Urothelium cell line (cell line): Measurements from ENCODE around the gene ZNF813.

Source experiments
- DNase-seq: peaks from one replicate; pipeline ENCODE4 v3.0.0; 2011; ENCODE audit warnings: low spot score, mixed read lengths
- FAIRE-seq: peaks from 2 replicates; lab custom pipeline; 2011; peaks lifted over from hg19 to GRCh38; lab: Jason Lieb, UNC

ZNF813 gene

GRCh38 chr19:53519446-53519845 is 51.9 kb downstream of the ZNF813 start:
- FAIRE-seq (no peak), DNase-seq (no peak)

DNA sequence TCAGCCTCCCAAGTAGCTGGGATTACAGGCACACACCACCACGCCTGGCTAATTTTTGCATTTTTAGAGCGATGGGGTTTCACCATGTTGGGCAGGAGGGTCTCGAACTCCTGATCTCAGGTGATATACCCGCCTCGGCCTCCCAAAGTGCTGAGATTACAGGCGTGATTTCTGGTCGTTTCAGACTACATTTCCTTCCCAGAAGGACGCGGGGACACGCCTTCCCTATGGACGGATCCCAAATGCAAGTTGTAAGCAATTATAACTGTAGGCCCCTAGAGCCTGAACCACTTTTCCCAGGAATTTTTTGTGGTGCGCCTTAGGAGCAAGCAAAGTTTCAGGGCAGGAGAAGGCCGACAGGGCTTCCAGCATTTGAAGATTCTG is 52.6 kb downstream of the ZNF813 start:
- FAIRE-seq (no peak), DNase-seq (no peak)

GRCh38 chr19:53520547-53521372 is 53.2 kb downstream of the ZNF813 start:
- FAIRE-seq (peak; percentile 5), DNase-seq (peak; percentile 89)

DNA sequence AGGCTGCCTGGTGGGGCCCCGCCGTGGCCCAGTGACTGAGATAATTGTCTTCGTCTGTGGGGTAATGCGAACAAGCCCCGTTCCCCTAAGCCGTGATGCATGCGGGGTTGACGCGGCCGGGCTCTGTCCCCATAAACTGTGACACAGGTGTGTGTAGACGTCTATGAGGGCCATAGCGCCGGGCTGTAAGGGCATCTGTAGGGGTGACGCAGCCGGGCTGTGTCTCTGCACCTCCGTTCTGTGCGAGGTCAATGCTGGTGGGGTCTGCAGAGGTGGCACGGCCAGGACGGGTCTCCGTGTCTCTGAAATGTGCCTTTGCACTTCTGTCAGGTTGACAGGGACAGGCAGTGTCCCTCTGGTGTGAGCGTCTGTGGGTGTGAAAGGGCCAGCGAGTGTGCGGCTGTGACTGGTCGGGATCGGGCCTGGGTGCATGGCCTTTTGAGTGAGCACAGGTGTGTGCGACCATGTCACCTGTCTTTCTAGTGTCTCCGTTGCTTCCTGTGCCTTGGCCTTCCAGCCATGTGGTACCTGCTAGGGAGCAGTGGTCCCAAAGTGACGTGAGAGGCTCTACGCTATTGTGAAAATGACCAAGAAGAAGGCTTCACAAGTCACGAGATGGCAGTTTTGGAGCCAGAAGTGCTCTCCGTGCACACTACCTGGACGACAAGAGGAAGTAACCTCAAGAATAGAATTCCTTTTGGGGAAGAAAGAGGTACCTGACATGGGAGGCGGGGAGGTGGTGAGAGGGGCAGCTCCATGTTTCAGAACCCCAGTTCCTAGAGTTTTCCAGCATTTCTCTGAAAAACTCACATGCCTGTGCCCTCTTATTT is 54.1 kb downstream of the ZNF813 start:
- FAIRE-seq (no peak), DNase-seq (no peak)

GRCh38 chr19:53525922-53526321 is 58.4 kb downstream of the ZNF813 start:
- FAIRE-seq: no peak
- no peak for DNase-seq

DNA sequence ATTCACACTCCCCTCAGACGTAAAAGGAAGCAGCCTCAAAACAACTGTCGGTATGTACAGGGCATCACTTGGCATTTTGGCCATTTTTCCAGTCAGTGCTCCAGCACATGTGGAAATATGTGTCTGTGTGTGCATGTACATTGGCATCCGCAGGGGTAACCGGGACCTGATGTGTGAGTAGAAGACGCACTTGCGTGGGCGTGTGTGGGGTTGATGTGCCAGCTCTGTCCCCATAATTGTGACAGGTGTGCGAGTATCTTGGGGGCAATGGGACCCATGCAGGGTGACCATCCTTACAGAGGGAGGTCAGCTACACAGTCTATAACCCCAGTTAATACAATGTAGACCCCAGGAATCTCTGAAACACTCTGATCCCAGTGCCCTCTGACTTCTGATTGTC is 63.1 kb downstream of the ZNF813 start:
- no peak for DNase-seq
- peak; percentile 53 for FAIRE-seq

GRCh38 chr19:53531457-53531856 is 63.9 kb downstream of the ZNF813 start:
- no peak for DNase-seq

GRCh38 chr19:53532362-53532761 is 64.8 kb downstream of the ZNF813 start:
- DNase-seq: no peak
- no peak for FAIRE-seq

More at GRCh38 chr19:53531457-53531856, 63.9 kb downstream of the ZNF813 start:
- FAIRE-seq: no peak

- DNase-seq (no peak), FAIRE-seq (no peak)
Observed at GRCh38 chr19:53536225-53536548, 68.7 kb downstream of the ZNF813 start.

GRCh38 chr19:53537121-53537520 is 69.6 kb downstream of the ZNF813 start:
- no peak for FAIRE-seq
- DNase-seq: no peak

DNA sequence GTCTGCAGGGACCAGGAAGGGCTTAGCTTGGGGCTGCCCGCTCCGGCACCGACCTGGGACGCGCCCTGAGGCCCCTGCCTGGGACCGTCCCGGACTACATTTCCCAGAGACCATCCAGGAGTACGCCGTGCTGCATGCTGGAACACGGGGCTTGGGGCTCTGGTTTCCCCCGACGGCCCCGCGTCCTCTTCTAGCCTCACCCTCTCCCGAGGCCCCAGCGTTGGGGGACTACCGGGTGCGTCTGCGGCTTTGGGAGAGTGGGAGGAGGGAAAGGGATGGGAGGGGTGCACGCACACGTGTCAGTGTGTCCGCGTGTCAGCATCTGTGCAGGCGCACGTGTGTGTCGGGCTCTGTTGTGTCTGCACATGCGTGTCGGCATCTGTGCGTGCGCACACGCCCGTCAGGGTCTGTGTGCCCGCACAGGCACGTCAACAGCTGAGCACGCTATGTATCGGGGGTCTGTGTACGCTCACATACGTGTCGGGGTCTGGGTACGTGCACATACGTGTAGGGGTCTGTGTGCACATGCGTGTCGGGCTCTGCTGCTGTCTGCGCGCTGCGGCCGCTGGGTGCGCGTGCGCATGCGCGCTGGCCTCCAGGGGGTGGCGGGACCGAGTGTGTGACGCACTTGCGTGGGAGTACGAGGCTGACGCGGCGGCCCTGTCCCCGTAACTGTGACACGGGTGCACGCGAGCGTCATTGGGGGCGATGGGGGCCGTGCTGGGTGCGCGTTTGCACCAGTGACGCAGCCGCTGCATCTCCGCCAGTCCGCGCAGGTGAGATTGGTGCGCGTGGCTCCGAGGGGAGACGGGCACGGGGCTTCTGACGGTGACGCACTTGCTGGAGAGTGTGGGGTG is 70.2 kb downstream of the ZNF813 start, which contains the start of gene ZNF331:
TSS of gene ZNF331 (plus strand) at position 625 of the 857 bp plus-strand sequence. CDS start 31,232 bp downstream, outside the sequence.
- DNase-seq: peak; percentile 86
- peak; percentile 98 for FAIRE-seq

DNA sequence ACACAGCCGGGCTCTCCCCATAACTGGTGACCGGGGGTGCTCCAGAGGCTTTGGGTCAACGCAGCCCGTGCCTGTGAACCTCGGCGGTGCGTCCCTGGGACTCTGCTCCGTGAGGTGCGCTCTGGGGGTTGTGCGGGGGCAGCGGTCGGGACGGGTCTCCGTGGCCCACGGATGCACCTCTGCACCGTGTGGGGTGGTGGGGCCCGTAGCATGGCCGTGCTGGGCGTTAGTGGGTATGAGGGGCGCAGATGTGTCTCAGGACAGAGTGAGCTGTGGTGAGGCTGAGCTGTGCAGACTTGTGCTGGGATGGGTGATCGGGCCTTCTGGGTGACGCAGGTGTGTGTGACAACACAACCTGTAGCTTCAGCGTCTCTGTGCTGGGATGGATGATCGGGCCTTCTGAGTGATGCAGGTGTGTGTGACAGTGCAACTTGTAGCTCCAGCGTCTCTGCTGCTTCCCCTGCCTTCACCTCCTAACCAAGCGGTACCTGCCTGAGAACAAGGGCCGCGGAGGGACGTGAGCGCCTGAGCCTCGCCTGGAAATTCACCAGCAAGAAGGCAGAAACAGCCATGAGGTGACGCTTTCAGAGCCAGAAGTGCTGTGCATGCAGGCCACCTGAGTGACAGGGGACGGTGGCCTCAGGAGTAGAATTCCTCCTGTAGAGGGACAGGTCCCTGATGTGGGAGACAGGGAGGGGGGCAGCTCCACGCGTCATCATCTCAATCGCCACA is 71.0 kb downstream of the ZNF813 start:
- DNase-seq (no peak), FAIRE-seq (no peak)

DNA sequence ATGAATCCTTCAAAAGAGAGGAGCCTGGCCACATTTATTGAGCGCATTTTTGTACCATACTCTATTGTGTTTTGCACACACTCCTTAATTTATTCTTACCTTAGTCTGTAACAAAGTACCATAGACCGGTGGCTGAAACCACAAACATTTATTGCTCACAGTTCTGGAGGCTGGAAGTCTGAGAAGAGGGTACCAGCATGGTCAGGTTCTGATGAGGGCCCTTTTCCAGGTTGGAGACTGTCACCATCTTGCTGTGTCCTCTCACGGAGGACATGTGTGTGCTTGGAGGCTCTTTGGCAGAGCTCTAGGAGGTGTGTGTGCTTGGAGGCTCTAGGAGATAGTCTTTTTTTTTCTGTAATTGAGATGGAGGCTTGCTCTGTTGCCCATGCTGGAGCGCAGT is 72.6 kb downstream of the ZNF813 start:
- no peak for FAIRE-seq
- DNase-seq: no peak

- DNase-seq: no peak
- no peak for FAIRE-seq
Observed at GRCh38 chr19:53541971-53542370, 74.4 kb downstream of the ZNF813 start.

GRCh38 chr19:53545271-53546065 is 77.9 kb downstream of the ZNF813 start:
- DNase-seq: peak; percentile 66
- peak; percentile 46 for FAIRE-seq
